ENCODE measurements around the gene TNFAIP1. TPM values are rescaled to one million over a fixed set of nuclear protein-coding genes. Genes with fewer than 3 reads are reported as not detected.

TNFAIP1 gene
- total and polyA plus RNA-seq, 8 donors: 11.5 to 56.8 (median 25.3) TPM

DNA sequence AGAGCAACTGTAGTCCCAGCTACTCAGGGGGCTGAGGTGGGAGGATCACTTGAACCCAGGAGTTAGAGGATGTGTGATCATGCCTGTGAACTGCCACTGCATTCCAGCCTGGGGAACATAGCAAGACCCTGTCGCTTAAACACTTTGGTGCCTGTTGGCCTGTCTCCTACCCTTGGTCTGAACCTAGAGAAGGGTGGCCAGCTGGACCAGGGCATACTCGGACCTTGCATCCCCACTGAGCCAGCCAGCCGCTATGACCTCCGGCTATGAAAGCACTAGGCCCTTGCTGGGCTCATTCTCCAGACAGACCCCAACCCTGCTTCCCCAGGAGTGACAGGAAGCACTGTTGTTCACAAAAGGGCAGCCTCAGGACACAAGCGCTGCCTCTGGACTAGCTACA lies 4.9 kb upstream of the TNFAIP1 start:
- FAIRE-seq (no peak), DNase-seq (peak in 1 of 6 donors; percentile 11), ATAC-seq (no peak)
- peaks cover 13 to 41% (median 33%) of the 10 kb centered on the region in 3 donors for H3K4me1 ChIP-seq
- 70 to 71% methylated on average over 5 of the region's 5 CpGs for WGBS, 2 donors
- peak overlapping the region in 2 of 4 donors; percentile 26 to 27 for H3K27ac ChIP-seq
- intact Hi-C loops (cut with DNase I): no loop called here
- TF ChIP-seq, protein P1, sequence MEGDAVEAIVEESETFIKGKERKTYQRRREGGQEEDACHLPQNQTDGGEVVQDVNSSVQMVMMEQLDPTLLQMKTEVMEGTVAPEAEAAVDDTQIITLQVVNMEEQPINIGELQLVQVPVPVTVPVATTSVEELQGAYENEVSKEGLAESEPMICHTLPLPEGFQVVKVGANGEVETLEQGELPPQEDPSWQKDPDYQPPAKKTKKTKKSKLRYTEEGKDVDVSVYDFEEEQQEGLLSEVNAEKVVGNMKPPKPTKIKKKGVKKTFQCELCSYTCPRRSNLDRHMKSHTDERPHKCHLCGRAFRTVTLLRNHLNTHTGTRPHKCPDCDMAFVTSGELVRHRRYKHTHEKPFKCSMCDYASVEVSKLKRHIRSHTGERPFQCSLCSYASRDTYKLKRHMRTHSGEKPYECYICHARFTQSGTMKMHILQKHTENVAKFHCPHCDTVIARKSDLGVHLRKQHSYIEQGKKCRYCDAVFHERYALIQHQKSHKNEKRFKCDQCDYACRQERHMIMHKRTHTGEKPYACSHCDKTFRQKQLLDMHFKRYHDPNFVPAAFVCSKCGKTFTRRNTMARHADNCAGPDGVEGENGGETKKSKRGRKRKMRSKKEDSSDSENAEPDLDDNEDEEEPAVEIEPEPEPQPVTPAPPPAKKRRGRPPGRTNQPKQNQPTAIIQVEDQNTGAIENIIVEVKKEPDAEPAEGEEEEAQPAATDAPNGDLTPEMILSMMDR (IDR thresholded peaks at IDR 0.05): no peak
- H3K9me3 ChIP-seq: no peaks in the 10 kb centered on the region
- no peaks in the 10 kb centered on the region for H3K27me3 ChIP-seq
- H3K4me3 ChIP-seq: no peak overlapping the region
- peaks cover 0 to 29% (median 8%) of the 10 kb centered on the region in 3 donors for H3K36me3 ChIP-seq

DNA sequence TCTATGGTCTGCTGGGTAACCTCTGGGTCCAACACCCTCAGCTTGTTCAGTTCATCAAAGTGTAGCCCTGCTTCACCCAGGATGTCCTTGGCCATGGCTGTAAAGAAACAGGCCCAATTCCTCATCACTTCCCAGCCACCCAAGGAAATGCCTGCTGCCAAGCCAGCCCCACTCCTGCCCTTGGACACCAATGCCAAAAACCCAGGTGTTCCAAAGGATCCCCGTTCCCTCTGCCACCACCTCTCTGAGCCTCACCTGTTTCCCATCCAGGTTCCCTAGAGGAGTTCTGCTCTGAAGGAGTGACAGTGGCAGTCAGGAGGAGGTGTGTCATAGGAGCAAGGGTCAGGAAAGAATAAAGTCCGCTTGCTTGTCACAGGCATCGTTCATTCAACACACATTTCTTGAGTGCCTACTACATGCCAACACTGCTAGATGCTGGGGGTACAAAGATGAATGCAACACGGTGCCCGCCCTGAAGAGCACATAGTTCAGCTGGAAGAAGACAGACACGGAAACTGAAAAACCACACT lies 3.6 kb upstream of the TNFAIP1 start:
- ATAC-seq (peak in 1 of 4 donors; percentile 1), FAIRE-seq (no peak), DNase-seq (peak in 4 of 6 donors; percentile 56 to 71 (median 68))
- H3K36me3 ChIP-seq: peaks cover 0 to 29% (median 8%) of the 10 kb centered on the region in 3 donors
- H3K27ac ChIP-seq: peak overlapping the region in 2 of 4 donors; percentile 26 to 27
- H3K4me3 ChIP-seq: no peak overlapping the region
- no peaks in the 10 kb centered on the region for H3K9me3 ChIP-seq
- TF ChIP-seq, protein P1 (IDR thresholded peaks at IDR 0.05): no peak
- H3K27me3 ChIP-seq: no peaks in the 10 kb centered on the region
- peaks cover 3 to 33% (median 25%) of the 10 kb centered on the region in 3 donors for H3K4me1 ChIP-seq
- intact Hi-C loops (cut with DNase I): no loop called here
- 40 to 48% methylated on average over 6 of the region's 6 CpGs for WGBS, 2 donors

DNA sequence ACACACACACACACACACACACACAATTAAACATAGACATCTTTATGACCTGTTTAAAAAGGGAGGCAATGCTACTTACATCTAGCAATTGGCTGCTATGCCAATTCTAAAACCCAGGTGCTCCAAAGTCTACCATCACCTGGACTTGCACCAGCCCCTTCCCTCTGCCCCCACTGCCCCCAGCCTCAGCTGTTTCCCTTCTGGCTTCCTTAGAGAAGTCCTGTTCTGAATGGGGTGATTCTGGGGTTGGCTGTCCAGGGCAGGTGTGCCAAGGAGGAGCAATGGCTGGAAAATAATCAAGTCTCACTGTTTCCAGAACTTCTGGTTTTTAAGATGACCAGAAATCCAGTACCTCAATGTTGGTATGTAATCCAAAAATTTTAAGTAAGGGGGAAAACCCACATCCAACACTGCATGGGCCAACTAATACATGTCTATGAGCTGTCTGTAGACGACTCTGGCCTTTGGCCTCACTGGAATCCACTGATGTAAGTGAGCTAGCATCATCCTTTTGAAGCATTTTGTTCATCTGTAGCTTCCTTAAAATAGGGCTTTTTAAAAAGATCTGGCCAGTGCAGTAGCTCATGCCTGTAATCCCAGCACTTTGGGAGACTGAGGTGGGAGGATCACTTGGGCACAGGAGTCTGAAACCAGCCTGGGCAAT lies 2.3 kb upstream of the TNFAIP1 start:
- peaks cover 12 to 42% (median 32%) of the 10 kb centered on the region in 3 donors for H3K4me1 ChIP-seq
- H3K27me3 ChIP-seq: no peaks in the 10 kb centered on the region
- peak overlapping the region in 2 of 4 donors; percentile 88 to 94 for H3K4me3 ChIP-seq
- intact Hi-C loops (cut with DNase I): no loop called here
- H3K9me3 ChIP-seq: no peaks in the 10 kb centered on the region
- TF ChIP-seq, protein P1 (IDR thresholded peaks at IDR 0.05): no peak
- FAIRE-seq (no peak), DNase-seq (no peak), ATAC-seq (no peak)
- WGBS, 2 donors: 32 to 41% methylated on average over 1 of the region's 1 CpG
- peaks cover 0 to 16% (median 8%) of the 10 kb centered on the region in 3 donors for H3K36me3 ChIP-seq
- peak overlapping the region in 2 of 4 donors; percentile 97 to 98 for H3K27ac ChIP-seq

DNA sequence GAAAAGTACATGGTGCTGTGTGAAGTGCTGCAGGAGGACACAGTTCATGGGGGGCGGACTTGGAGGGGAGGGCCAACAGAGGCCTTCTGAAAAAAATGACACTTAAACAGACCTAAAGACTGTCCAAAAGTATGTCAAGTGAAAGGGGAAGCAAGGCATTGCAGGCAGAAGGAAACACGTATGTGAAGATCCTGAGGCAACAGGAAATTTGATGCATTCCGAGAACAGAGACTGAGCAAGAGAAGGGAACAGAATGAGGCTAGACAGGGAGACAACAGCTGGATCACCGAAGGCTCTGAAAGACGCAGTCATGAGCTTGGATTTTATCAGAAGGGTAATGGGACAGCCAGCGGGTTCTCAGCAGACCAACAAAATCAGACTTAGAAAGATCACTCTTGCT lies 1.4 kb upstream of the TNFAIP1 start:
- peaks cover 0 to 8% (median 5%) of the 10 kb centered on the region in 3 donors for H3K36me3 ChIP-seq
- ATAC-seq (no peak), FAIRE-seq (no peak), DNase-seq (no peak)
- H3K4me3 ChIP-seq: peak overlapping the region; percentile 63 to 94 (median 84)
- intact Hi-C loops (cut with DNase I): no loop called here
- peaks cover 12 to 45% (median 35%) of the 10 kb centered on the region in 3 donors for H3K4me1 ChIP-seq
- WGBS, 2 donors: 26 to 28% methylated on average over 6 of the region's 6 CpGs
- H3K27me3 ChIP-seq: no peaks in the 10 kb centered on the region
- H3K9me3 ChIP-seq: no peaks in the 10 kb centered on the region
- TF ChIP-seq, protein P1 (IDR thresholded peaks at IDR 0.05): no peak
- peak overlapping the region; percentile 82 to 98 (median 92) for H3K27ac ChIP-seq
